ENCODE measurements around the gene RGS11. TPM values are rescaled to one million over a fixed set of nuclear protein-coding genes. Genes with fewer than 3 reads are reported as not detected.

Gene RGS11
- total and polyA plus RNA-seq, 2 experiments from 2014 or later: 0.74 to 1.8 TPM

- TF ChIP-seq ETS1 (IDR thresholded peaks at IDR 0.05) (no peak), CTCF (conservative IDR thresholded peaks at IDR 0.05; ENCODE audit: low read depth in 2 of 2) (0 out of 4 replicates have a peak, but pooled peaks of 1 of the 2 experiments have one; percentile 8)
- Mint-ChIP-seq H3K27ac (no peak overlapping the region), H3K36me3 (ENCODE audit: low read depth) (peaks cover 11% of the 10 kb centered on the region), H3K9me3 (no peaks in the 10 kb centered on the region; the same call in 2 of the 3 replicates), H3K4me3 (no peak overlapping the region), H3K27me3 (ENCODE audit: insufficient read depth, low read depth, poor library complexity) (no peaks in the 10 kb centered on the region), H3K4me1 (no peaks in the 10 kb centered on the region)
- Histone ChIP-seq H3K27me3 (ENCODE audit: insufficient read depth) (no peaks in the 10 kb centered on the region), H3F3A (replicated peaks; ENCODE audit: low read depth) (no peaks in the 10 kb centered on the region), H3K9me2 (ENCODE audit: insufficient read depth) (no peaks in the 10 kb centered on the region), H3K4me2 (no peak overlapping the region), H3K36me3 (ENCODE audit: insufficient read depth) (no peaks in the 10 kb centered on the region), H3K79me2 (replicated peaks; ENCODE audit: insufficient read depth) (no peaks in the 10 kb centered on the region), H3K4me1 (ENCODE audit: insufficient read depth) (no peaks in the 10 kb centered on the region), H3K4me3 (no peak overlapping the region), H4K20me1 (replicated peaks; ENCODE audit: insufficient read depth) (no peaks in the 10 kb centered on the region), H2AFZ (no peak overlapping the region), H3K27ac (ENCODE audit: low read depth) (no peak overlapping the region)
- DNase-seq (ENCODE audit: low spot score) (no peak), ATAC-seq (no peak)
Observed at GRCh38 chr16:287298-287811, 11.6 kb upstream of the RGS11 start.

- no peaks in the 10 kb centered on the region for H3F3A ChIP-seq (replicated peaks; ENCODE audit: low read depth)
- no peaks in the 10 kb centered on the region for H3K4me1 Mint-ChIP-seq
- DNase-seq (ENCODE audit: low spot score) (no peak), ATAC-seq (no peak)
- H3K36me3 Mint-ChIP-seq (ENCODE audit: low read depth): peaks cover 9% of the 10 kb centered on the region
- no peak overlapping the region for H3K4me3 ChIP-seq
- no peak overlapping the region for H3K4me3 Mint-ChIP-seq
- no peak overlapping the region for H3K4me2 ChIP-seq
- no peaks in the 10 kb centered on the region for H3K36me3 ChIP-seq (ENCODE audit: insufficient read depth)
- H3K27ac ChIP-seq (ENCODE audit: low read depth): no peak overlapping the region
- TF ChIP-seq JUNB (IDR thresholded peaks at IDR 0.05; ENCODE audit: unreplicated experiment): no peak
- no peak for TF ChIP-seq ZNF331 (CRISPR knock-in tag; IDR thresholded peaks at IDR 0.05; ENCODE audit: low read depth)
- no peak for TF ChIP-seq CTCF (conservative IDR thresholded peaks at IDR 0.05; ENCODE audit: low read depth in 2 of 2)
- H3K79me2 ChIP-seq (replicated peaks; ENCODE audit: insufficient read depth): no peaks in the 10 kb centered on the region
- H3K27me3 ChIP-seq (ENCODE audit: insufficient read depth): 0 out of 2 replicates have a peak, but pooled peaks cover under 1% of the 10 kb centered on the region
- no peaks in the 10 kb centered on the region for H3K4me1 ChIP-seq (ENCODE audit: insufficient read depth)
- H3K9me2 ChIP-seq (ENCODE audit: insufficient read depth): no peaks in the 10 kb centered on the region
- H4K20me1 ChIP-seq (replicated peaks; ENCODE audit: insufficient read depth): no peaks in the 10 kb centered on the region
- peaks cover 3% of the 10 kb centered on the region for H3K27me3 Mint-ChIP-seq (ENCODE audit: insufficient read depth, low read depth, poor library complexity)
- H2AFZ ChIP-seq: no peak overlapping the region
- no peaks in the 10 kb centered on the region; the same call in 2 of the 3 replicates for H3K9me3 Mint-ChIP-seq
- no peak overlapping the region for H3K27ac Mint-ChIP-seq
Observed at GRCh38 chr16:286491-287297, 10.9 kb upstream of the RGS11 start.
